IMR-90 (cell line): ENCODE results near the gene ZSWIM9. TPM values are rescaled to one million over a fixed set of nuclear protein-coding genes. Genes with fewer than 3 reads are reported as not detected.

Experiments
- ATAC-seq: fragments of 200-7000 bp; cut with Tn5 transposase; 2 replicates; pipeline ENCODE4 v1.9.1; 2020; ENCODE audit warnings: low read depth, mild to moderate bottlenecking, moderate library complexity
- BruUV-seq: library from RNA; stranded (reverse); fragments of 400-500 nt; replicated peaks from 2 replicates; lab custom pipeline; 2021; lab: Mats Ljungman, UMichigan
- CTCF ChIA-PET: fragments of 300-600 bp; formaldehyde crosslinking; extraction: SDS; loops from one replicate; lab custom pipeline; 2021; ENCODE audit warnings: antibody characterized with exemption; lab: Yijun Ruan, JAX
- POLR2A ChIA-PET: fragments of 300-600 bp; sonication (Branson Sonifier 250); formaldehyde crosslinking; loops from one replicate; lab custom pipeline; 2022; ENCODE audit warnings: antibody characterized with exemption; ENCODE audit not compliant: unreplicated experiment; lab: Charles Lee
- DNase-seq: peaks from one replicate; pipeline ENCODE4 v3.0.0; 2013
- H2AFZ ChIP-seq: replicated peaks from 2 replicates; pipeline ENCODE3; 2013; ENCODE audit warnings: low read length, mild to moderate bottlenecking; ENCODE audit not compliant: poor library complexity
- H2AK5ac ChIP-seq: 2 replicates; pipeline ENCODE4 v1.6.1; 2013; ENCODE audit warnings: low read depth, low read length, inconsistent platforms
- H2AK9ac ChIP-seq: replicated peaks from 2 replicates; pipeline ENCODE3; 2013; ENCODE audit warnings: mild to moderate bottlenecking, low read depth, low read length, moderate library complexity; ENCODE audit not compliant: poor library complexity
- H2BK120ac ChIP-seq: 2 replicates; pipeline ENCODE4 v1.6.1; 2013; ENCODE audit warnings: low read depth, low read length, inconsistent platforms
- H2BK15ac ChIP-seq: 3 replicates; pipeline ENCODE4 v1.6.1; 2013; ENCODE audit warnings: low read depth, low read length, inconsistent platforms
- H2BK20ac ChIP-seq: 2 replicates; pipeline ENCODE4 v1.6.1; 2013; ENCODE audit warnings: low read depth, mild to moderate bottlenecking, inconsistent platforms, low read length, moderate library complexity
- H2BK5ac ChIP-seq: 2 replicates; pipeline ENCODE4 v1.6.1; 2013; ENCODE audit warnings: mild to moderate bottlenecking, low read depth, low read length, inconsistent platforms; ENCODE audit not compliant: poor library complexity, severe bottlenecking
- H3K14ac ChIP-seq: replicated peaks from 2 replicates; pipeline ENCODE4 v1.6.1; 2013; ENCODE audit warnings: low read depth, low read length, inconsistent platforms
- H3K18ac ChIP-seq: 2 replicates; pipeline ENCODE4 v1.6.1; 2013; ENCODE audit warnings: low read depth, low read length, control low read depth
- H3K23ac ChIP-seq: 2 replicates; pipeline ENCODE4 v1.6.1; 2013; ENCODE audit warnings: low read depth, low read length, inconsistent platforms
- H3K27ac ChIP-seq: 2 replicates; pipeline ENCODE4 v1.5.1; 2013; ENCODE audit warnings: mild to moderate bottlenecking, control low read depth, low read length; ENCODE audit not compliant: insufficient read depth
- H3K27me3 ChIP-seq: 2 replicates; pipeline ENCODE4 v1.6.1; 2013; ENCODE audit warnings: low read length; ENCODE audit not compliant: control insufficient read depth, insufficient read depth
- H3K36me3 ChIP-seq: 2 replicates; pipeline ENCODE4 v1.6.1; 2013; ENCODE audit warnings: low read length, mixed read lengths; ENCODE audit not compliant: control insufficient read depth, insufficient read depth
- H3K4ac ChIP-seq: 2 replicates; pipeline ENCODE4 v1.6.1; 2013; ENCODE audit warnings: low read depth, low read length, inconsistent platforms
- H3K4me1 ChIP-seq: 2 replicates; pipeline ENCODE4 v1.6.1; 2013; ENCODE audit warnings: low read length, mixed read lengths; ENCODE audit not compliant: control insufficient read depth, insufficient read depth
- H3K4me2 ChIP-seq: 2 replicates; pipeline ENCODE4 v1.6.1; 2013; ENCODE audit warnings: low read depth, mild to moderate bottlenecking, control low read depth, low read length, moderate library complexity
- H3K4me3 ChIP-seq: 2 replicates; pipeline ENCODE4 v1.5.1; 2013; ENCODE audit warnings: low read depth, mild to moderate bottlenecking, control low read depth, low read length, moderate library complexity; ENCODE audit not compliant: insufficient read depth
- H3K56ac ChIP-seq: 2 replicates; pipeline ENCODE4 v1.6.1; 2013; ENCODE audit warnings: low read length, inconsistent platforms; ENCODE audit not compliant: insufficient read depth; ENCODE audit errors: extremely low read depth
- H3K79me1 ChIP-seq, 2 experiments: 2 replicates each; pipeline ENCODE4 v1.6.1; 2013; ENCODE audit warnings: low read length in 2 of 2, inconsistent platforms in 1 of 2, low read depth in 1 of 2
- H3K9ac ChIP-seq: 2 replicates; pipeline ENCODE4 v1.6.1; 2013; ENCODE audit warnings: low read depth, low read length, control low read depth
- H3K9me1 ChIP-seq: 2 replicates; pipeline ENCODE4 v1.6.1; 2013; ENCODE audit warnings: low read length, inconsistent platforms; ENCODE audit not compliant: insufficient read depth
- H3K9me3 ChIP-seq: 2 replicates; pipeline ENCODE4 v1.6.1; 2013; ENCODE audit warnings: low read length; ENCODE audit not compliant: control insufficient read depth, insufficient read depth
- H4K20me1 ChIP-seq: 2 replicates; pipeline ENCODE4 v1.6.1; 2013; ENCODE audit warnings: low read length, inconsistent platforms; ENCODE audit not compliant: insufficient read depth
- H4K5ac ChIP-seq: 2 replicates; pipeline ENCODE4 v1.6.1; 2013; ENCODE audit warnings: mild to moderate bottlenecking, low read depth, low read length, control low read depth
- H4K8ac ChIP-seq, 2 experiments: 2 replicates each; pipeline ENCODE4 v1.6.1; 2013; ENCODE audit warnings: low read depth in 2 of 2, low read length in 2 of 2, control low read depth in 1 of 2, inconsistent platforms in 1 of 2
- H4K91ac ChIP-seq: 2 replicates; pipeline ENCODE4 v1.6.1; 2013; ENCODE audit warnings: low read depth, low read length, inconsistent platforms; ENCODE audit not compliant: insufficient read depth
- BHLHE40 ChIP-seq: fragments of 150-350 bp; IDR thresholded peaks from 2 replicates; pipeline ENCODE4 v1.6.1; 2016; ENCODE audit warnings: mild to moderate bottlenecking, low read depth, low read length
- CEBPB ChIP-seq: IDR thresholded peaks from 2 replicates; pipeline ENCODE4 v1.6.1; 2012; ENCODE audit warnings: low read depth, low read length, improper control_type of control experiment
- CHD1 ChIP-seq: IDR thresholded peaks from 2 replicates; pipeline ENCODE4 v1.6.1; 2012; ENCODE audit warnings: low read depth, low read length, improper control_type of control experiment
- CTCF ChIP-seq: conservative IDR thresholded peaks from 2 replicates; pipeline ENCODE4 v1.5.1; 2012; ENCODE audit warnings: mild to moderate bottlenecking, low read depth, low read length, improper control_type of control experiment
- ELK1 ChIP-seq: fragments of 150-350 bp; IDR thresholded peaks from 2 replicates; pipeline ENCODE4 v1.6.1; 2016; ENCODE audit warnings: low read depth, mild to moderate bottlenecking, low read length, moderate library complexity, borderline replicate concordance
- FOS ChIP-seq: fragments of 150-350 bp; IDR thresholded peaks from 2 replicates; pipeline ENCODE4 v1.6.1; 2016; ENCODE audit warnings: low read depth, low read length
- MAFK ChIP-seq: IDR thresholded peaks from 2 replicates; pipeline ENCODE4 v1.6.1; 2012; ENCODE audit warnings: low read depth, low read length, improper control_type of control experiment
- MAZ ChIP-seq: IDR thresholded peaks from 2 replicates; pipeline ENCODE4 v1.6.1; 2012; ENCODE audit warnings: low read depth, mild to moderate bottlenecking, low read length, improper control_type of control experiment, moderate library complexity, borderline replicate concordance
- MXI1 ChIP-seq: IDR thresholded peaks from 2 replicates; pipeline ENCODE4 v1.6.1; 2012; ENCODE audit warnings: low read depth, mild to moderate bottlenecking, low read length, moderate library complexity, borderline replicate concordance
- NFE2L2 ChIP-seq: fragments of 150-350 bp; IDR thresholded peaks from 2 replicates; pipeline ENCODE4 v1.6.1; 2016; ENCODE audit warnings: low read depth, mild to moderate bottlenecking, low read length
- POLR2A ChIP-seq: IDR thresholded peaks from 2 replicates; pipeline ENCODE4 v1.6.1; 2012; ENCODE audit warnings: mild to moderate bottlenecking, low read depth, low read length
- RAD21 ChIP-seq: IDR thresholded peaks from 2 replicates; pipeline ENCODE4 v1.6.1; 2012; ENCODE audit warnings: low read length, improper control_type of control experiment
- RFX5 ChIP-seq: IDR thresholded peaks from 2 replicates; pipeline ENCODE4 v1.8.0; 2012; ENCODE audit warnings: low read depth, mild to moderate bottlenecking, low read length, moderate library complexity
- SMC3 ChIP-seq: fragments of 150-350 bp; IDR thresholded peaks from 2 replicates; pipeline ENCODE4 v1.6.1; 2016; ENCODE audit warnings: low read depth, mild to moderate bottlenecking, antibody characterized with exemption, low read length, moderate library complexity
- USF2 ChIP-seq: fragments of 150-350 bp; IDR thresholded peaks from 2 replicates; pipeline ENCODE4 v1.6.1; 2017; ENCODE audit warnings: mild to moderate bottlenecking, antibody characterized with exemption, low read length, low read depth
- WGBS, 2 experiments: methylation state at CpG; one replicate each; pipeline versions ENCODE4 v1.1.5 to v1.1.7; 2013; ENCODE audit warnings: missing lambda C conversion rate in 2 of 2; ENCODE audit not compliant: insufficient read length in 1 of 2; ENCODE audit errors: extremely low coverage in 2 of 2; 5-methylcytosine and 5-hydroxymethylcytosine counted together
- dilution Hi-C: fragments of 300-500 bp; cut with HindIII; formaldehyde crosslinking; loops from one replicate; pipeline ENCODE4 v1.14.3; 2018; ENCODE audit warnings: low sequenced_read_pairs; ENCODE audit not compliant: unreplicated experiment
- in situ Hi-C: fragments of 300-500 bp; cut with MboI; formaldehyde crosslinking; loops from 3 replicates; pipeline ENCODE4 v1.14.3; 2019; ENCODE audit warnings: low sequenced_read_pairs, inconsistent platforms, mixed read lengths
- intact Hi-C: fragments of 100-400 bp; cut with micrococcal nuclease; formaldehyde crosslinking; loops from 2 replicates; pipeline ENCODE4 v1.10.0; 2022
- polyA plus RNA-seq, 3 experiments: library from polyadenylated mRNA; depleted of rRNA; stranded (reverse); fragments of >200 nt; gene quantifications; 2 replicates each; pipeline ENCODE4 v1.2.3, GENCODE V29; 2012; ENCODE audit warnings: low replicate concordance in 1 of 3
- total RNA-seq: library from RNA; depleted of rRNA; stranded (reverse); fragments of >200 nt; gene quantifications from 2 replicates; pipeline ENCODE4 v1.2.3, GENCODE V29; 2012

Gene ZSWIM9
- total and polyA plus RNA-seq, 2 of the 4 experiments (the other 2 are of a cell fraction): 0.54 to 2.2 TPM

- Histone ChIP-seq H4K20me1 (no peaks in the 10 kb centered on the region; the same call in 1 of the 2 replicates), H3K9ac (no peak overlapping the region), H2BK120ac (no peak overlapping the region), H2AK5ac (no peak overlapping the region), H2AK9ac (no peak overlapping the region), H3K18ac (no peak overlapping the region), H4K5ac (no peak overlapping the region), H2BK15ac (no peak overlapping the region), H4K8ac (no peak overlapping the region), H3K9me1 (no peaks in the 10 kb centered on the region), H3K56ac (no peak overlapping the region), H3K36me3 (peaks cover 6% of the 10 kb centered on the region), H3K4ac (no peak overlapping the region), H3K23ac (no peak overlapping the region), H3K4me3 (no peak overlapping the region), H3K9me3 (no peaks in the 10 kb centered on the region), H3K14ac (no peak overlapping the region), H4K91ac (no peak overlapping the region), H3K4me1 (peaks cover 5% of the 10 kb centered on the region), H3K4me2 (no peak overlapping the region), H2AFZ (no peak overlapping the region), H2BK5ac (no peak overlapping the region), H3K27ac (no peak overlapping the region), H3K79me1 (peaks cover 0 to 7% of the 10 kb centered on the region in 2 experiments; a peak in 1 of 4 replicates), H2BK20ac (no peak overlapping the region), H3K27me3 (no peaks in the 10 kb centered on the region)
- no TSS peak for BruUV-seq
- in situ Hi-C loops: no loop called here
- TF ChIP-seq MXI1 (no peak), MAZ (no peak), RAD21 (no peak), BHLHE40 (no peak), POLR2A (no peak), ELK1 (no peak), SMC3 (no peak), FOS (no peak), RFX5 (no peak), CTCF (no peak), MAFK (no peak), NFE2L2 (no peak), USF2 (no peak), CEBPB (no peak), CHD1 (no peak)
- intact Hi-C loops: no loop called here
- ChIA-PET POLR2A (no interaction called here), CTCF (no interaction called here)
- DNase-seq: peak; percentile 51
- dilution Hi-C loops: no loop called here
- WGBS, 2 experiments: no CpG with 5 or more reads among the region's 9 CpGs
- ATAC-seq: no peak; the same call in 1 of the 2 replicates
Observed at GRCh38 chr19:48239582-48240141, 69.2 kb downstream of the ZSWIM9 start.
